Mammary epithelial cell (primary cell): ENCODE results near the gene ABCC3.

Source experiments
- CTCF ChIP-seq, 2 donors: IDR thresholded peaks in 1 of 2; conservative IDR thresholded peaks in 1 of 2; 2 replicates each; pipeline ENCODE4 v1.5.1; 2011 to 2012; ENCODE audit warnings: inconsistent platforms in 2 of 2, low read length in 2 of 2, mild to moderate bottlenecking in 2 of 2, control low read depth in 1 of 2, low read depth in 1 of 2; ENCODE audit not compliant: insufficient read depth in 1 of 2; ENCODE audit errors: extremely low read depth in 1 of 2
- EZH2 ChIP-seq: IDR thresholded peaks from 2 replicates; pipeline ENCODE4 v1.6.1; 2012; ENCODE audit warnings: low read length, inconsistent platforms, borderline replicate concordance

- TF ChIP-seq CTCF (conservative IDR thresholded peaks at IDR 0.05 in 1 of 2, IDR thresholded peaks at IDR 0.05 in 1 of 2; ENCODE audit: extremely low read depth in 1 of 2, insufficient read depth in 1 of 2, low read depth in 1 of 2, low read length in 2 of 2) (no peak), EZH2 (no peak)
These were observed 10.3 kb upstream of the ABCC3 start for GRCh38 chr17:50624321-50624934.
